IPS-18a (cell line): ENCODE results near the gene SCN3B.
"Not testable (repeated sequence)": the region's sequence is repeated elsewhere in the genome, so short reads cannot be mapped to it uniquely, and the experiment has no call there.

ENCODE experiments used
- H3K27ac ChIP-seq: one replicate; pipeline ENCODE4 v1.5.1; 2013; ENCODE audit warnings: low read length
- H3K27me3 ChIP-seq: one replicate; pipeline ENCODE4 v1.6.1; 2013; ENCODE audit warnings: mild to moderate bottlenecking, low read length; ENCODE audit not compliant: control insufficient read depth, insufficient read depth
- H3K36me3 ChIP-seq: one replicate; pipeline ENCODE4 v1.6.1; 2013; ENCODE audit warnings: low read depth, low read length; ENCODE audit not compliant: control insufficient read depth
- H3K4me1 ChIP-seq: one replicate; pipeline ENCODE4 v1.6.1; 2013; ENCODE audit warnings: low read depth, low read length; ENCODE audit not compliant: control insufficient read depth
- H3K4me3 ChIP-seq: one replicate; pipeline ENCODE4 v1.5.1; 2013; ENCODE audit warnings: low read length
- H3K9ac ChIP-seq: one replicate; pipeline ENCODE4 v1.6.1; 2013; ENCODE audit warnings: mild to moderate bottlenecking, low read length, moderate library complexity
- H3K9me3 ChIP-seq: one replicate; pipeline ENCODE4 v1.6.1; 2013; ENCODE audit warnings: low read depth, low read length; ENCODE audit not compliant: control insufficient read depth

SCN3B gene

GRCh38 chr11:123683428-123684170 is 29.2 kb upstream of the SCN3B start:
- Histone ChIP-seq H3K27ac (no peak overlapping the region), H3K4me1 (no peaks in the 10 kb centered on the region)

GRCh38 chr11:123682696-123683410 is 28.4 kb upstream of the SCN3B start:
- Histone ChIP-seq H3K4me1 (no peaks in the 10 kb centered on the region), H3K27ac (no peak overlapping the region), H3K9ac (no peak overlapping the region), H3K4me3 (no peak overlapping the region), H3K27me3 (no peaks in the 10 kb centered on the region), H3K9me3 (no peaks in the 10 kb centered on the region), H3K36me3 (no peaks in the 10 kb centered on the region)

More at GRCh38 chr11:123683428-123684170, 29.2 kb upstream of the SCN3B start:
- no peaks in the 10 kb centered on the region for H3K27me3 ChIP-seq
- H3K36me3 ChIP-seq: no peaks in the 10 kb centered on the region
- H3K9me3 ChIP-seq: no peaks in the 10 kb centered on the region
- H3K4me3 ChIP-seq: no peak overlapping the region
- H3K9ac ChIP-seq: no peak overlapping the region

- Histone ChIP-seq H3K4me1 (no peaks in the 10 kb centered on the region), H3K27ac (no peak overlapping the region), H3K9me3 (no peaks in the 10 kb centered on the region), H3K4me3 (no peak overlapping the region), H3K9ac (no peak overlapping the region), H3K27me3 (no peaks in the 10 kb centered on the region), H3K36me3 (no peaks in the 10 kb centered on the region)
These were observed 26.6 kb upstream of the SCN3B start for GRCh38 chr11:123681030-123681429.

- Histone ChIP-seq H3K27me3 (no peaks in the 10 kb centered on the region), H3K9me3 (no peaks in the 10 kb centered on the region), H3K4me3 (no peak overlapping the region)
These were observed 23.8 kb upstream of the SCN3B start for GRCh38 chr11:123678246-123678645.

GRCh38 chr11:123677510-123677909 is 23.1 kb upstream of the SCN3B start:
- Histone ChIP-seq H3K4me1 (no peaks in the 10 kb centered on the region), H3K27me3 (no peaks in the 10 kb centered on the region), H3K27ac (no peak overlapping the region), H3K36me3 (no peaks in the 10 kb centered on the region), H3K9me3 (no peaks in the 10 kb centered on the region), H3K9ac (no peak overlapping the region), H3K4me3 (no peak overlapping the region)

More at GRCh38 chr11:123678246-123678645, 23.8 kb upstream of the SCN3B start:
- no peaks in the 10 kb centered on the region for H3K36me3 ChIP-seq
- no peak overlapping the region for H3K27ac ChIP-seq
- no peaks in the 10 kb centered on the region for H3K4me1 ChIP-seq
- H3K9ac ChIP-seq: no peak overlapping the region

GRCh38 chr11:123674297-123674696 is 19.9 kb upstream of the SCN3B start:
- Histone ChIP-seq H3K27ac (no peak overlapping the region), H3K4me3 (no peak overlapping the region), H3K9ac (no peak overlapping the region), H3K27me3 (no peaks in the 10 kb centered on the region), H3K4me1 (peaks cover 4% of the 10 kb centered on the region), H3K9me3 (no peaks in the 10 kb centered on the region), H3K36me3 (no peaks in the 10 kb centered on the region)

GRCh38 chr11:123672568-123672967 is 18.1 kb upstream of the SCN3B start:
- Histone ChIP-seq H3K9me3 (no peaks in the 10 kb centered on the region), H3K27me3 (no peaks in the 10 kb centered on the region), H3K4me1 (peaks cover 4% of the 10 kb centered on the region), H3K27ac (no peak overlapping the region), H3K9ac (no peak overlapping the region), H3K4me3 (no peak overlapping the region), H3K36me3 (no peaks in the 10 kb centered on the region)

GRCh38 chr11:123671534-123671933 is 17.1 kb upstream of the SCN3B start:
- H3K27ac ChIP-seq: no peak overlapping the region
- no peak overlapping the region for H3K4me3 ChIP-seq
- H3K27me3 ChIP-seq: no peaks in the 10 kb centered on the region
- H3K9me3 ChIP-seq: no peaks in the 10 kb centered on the region
- no peak overlapping the region for H3K9ac ChIP-seq
- H3K36me3 ChIP-seq: no peaks in the 10 kb centered on the region
- peaks cover 4% of the 10 kb centered on the region for H3K4me1 ChIP-seq

- H3K4me1 ChIP-seq: peaks cover 4% of the 10 kb centered on the region
- H3K36me3 ChIP-seq: no peaks in the 10 kb centered on the region
- H3K9ac ChIP-seq: no peak overlapping the region
- no peaks in the 10 kb centered on the region for H3K9me3 ChIP-seq
- H3K27me3 ChIP-seq: no peaks in the 10 kb centered on the region
- H3K4me3 ChIP-seq: no peak overlapping the region
- no peak overlapping the region for H3K27ac ChIP-seq
These were observed 15.7 kb upstream of the SCN3B start for GRCh38 chr11:123670081-123670480.

- H3K4me1 ChIP-seq: no peaks in the 10 kb centered on the region
- no peaks in the 10 kb centered on the region for H3K9me3 ChIP-seq
- H3K27ac ChIP-seq: no peak overlapping the region
- no peaks in the 10 kb centered on the region for H3K36me3 ChIP-seq
- no peaks in the 10 kb centered on the region for H3K27me3 ChIP-seq
- H3K9ac ChIP-seq: no peak overlapping the region
- no peak overlapping the region for H3K4me3 ChIP-seq
These were observed 10.9 kb upstream of the SCN3B start for GRCh38 chr11:123665306-123665705.

- H3K9me3 ChIP-seq, H3K4me1 ChIP-seq, H3K4me3 ChIP-seq, H3K36me3 ChIP-seq, H3K27ac ChIP-seq, H3K9ac ChIP-seq: not testable (repeated sequence)
- peaks cover 18% of the 10 kb centered on the region for H3K27me3 ChIP-seq
These were observed 5.5 kb upstream of the SCN3B start for GRCh38 chr11:123659965-123660364.

- Histone ChIP-seq H3K4me3 (no peak overlapping the region), H3K36me3 (no peaks in the 10 kb centered on the region)
These were observed 4.9 kb upstream of the SCN3B start for GRCh38 chr11:123659311-123659710.

More at GRCh38 chr11:123659311-123659710, 4.9 kb upstream of the SCN3B start:
- peaks cover 8% of the 10 kb centered on the region for H3K4me1 ChIP-seq
- no peak overlapping the region for H3K9ac ChIP-seq
- H3K27ac ChIP-seq: no peak overlapping the region
- H3K27me3 ChIP-seq: peaks cover 21% of the 10 kb centered on the region
- no peaks in the 10 kb centered on the region for H3K9me3 ChIP-seq
